Neural cell (in vitro differentiated cells): ENCODE results near the gene SRGAP3. TPM values are rescaled to one million over a fixed set of nuclear protein-coding genes. Genes with fewer than 3 reads are reported as not detected.

Source experiments
- H2AFZ ChIP-seq: fragments of 200-600, 300-800 bp; sonication (generic), shearing (Covaris generic); 2 replicates; pipeline ENCODE4 v1.6.0; 2014; ENCODE audit warnings: low read depth, mild to moderate bottlenecking, antibody characterized with exemption, low read length, moderate library complexity
- H3F3A ChIP-seq: fragments of 200-600 bp; shearing (Covaris generic); 2 replicates; pipeline ENCODE4 v1.6.1; 2016; ENCODE audit warnings: mild to moderate bottlenecking, moderate library complexity, mixed read lengths, antibody characterized with exemption, low read length; ENCODE audit not compliant: insufficient read depth, poor library complexity, severe bottlenecking
- H3K27ac ChIP-seq: fragments of 200-600, 300-800 bp; sonication (generic), shearing (Covaris generic); 2 replicates; pipeline ENCODE4 v1.5.1; 2014; ENCODE audit warnings: mild to moderate bottlenecking, low read length, moderate library complexity
- H3K27me3 ChIP-seq: fragments of 300-800, 200-600 bp; sonication (generic), shearing (Covaris generic); 2 replicates; pipeline ENCODE4 v1.6.0; 2014; ENCODE audit warnings: mild to moderate bottlenecking, low read depth, low read length, moderate library complexity; ENCODE audit not compliant: insufficient read depth
- H3K36me3 ChIP-seq: fragments of 300-800, 200-600 bp; sonication (generic), shearing (Covaris generic); 2 replicates; pipeline ENCODE4 v1.5.1; 2014; ENCODE audit warnings: mild to moderate bottlenecking, antibody characterized with exemption, low read length, moderate library complexity; ENCODE audit not compliant: insufficient read depth
- H3K4me2 ChIP-seq: fragments of 300-800, 200-600 bp; sonication (generic), shearing (Covaris generic); 2 replicates; pipeline ENCODE4 v1.6.0; 2014; ENCODE audit warnings: mild to moderate bottlenecking, low read length
- H3K4me3 ChIP-seq: fragments of 300-800, 200-600 bp; sonication (generic), shearing (Covaris generic); 2 replicates; pipeline ENCODE4 v1.5.1; 2014; ENCODE audit warnings: mild to moderate bottlenecking, low read length, moderate library complexity
- H3K79me2 ChIP-seq: fragments of 200-600 bp; shearing (Covaris generic); replicated peaks from 2 replicates; pipeline ENCODE4 v1.6.0; 2014; ENCODE audit warnings: mild to moderate bottlenecking, low read length, moderate library complexity; ENCODE audit not compliant: insufficient read depth
- H3K9ac ChIP-seq: fragments of 300-800, 200-600 bp; sonication (generic), shearing (Covaris generic); 2 replicates; pipeline ENCODE4 v1.6.1; 2016; ENCODE audit warnings: mild to moderate bottlenecking, low read length, mixed read lengths
- H3K9me2 ChIP-seq: fragments of 200-600 bp; shearing (Covaris generic); 2 replicates; pipeline ENCODE4 v1.6.1; 2016; ENCODE audit warnings: mild to moderate bottlenecking, low read length, mixed read lengths; ENCODE audit not compliant: insufficient read depth
- H3K9me3 ChIP-seq: fragments of 200-600, 300-800 bp; sonication (generic), shearing (Covaris generic); 2 replicates; pipeline ENCODE4 v1.6.1; 2016; ENCODE audit warnings: mild to moderate bottlenecking, mixed run types, low read length, moderate library complexity, mixed read lengths
- H4K20me1 ChIP-seq: fragments of 200-600 bp; shearing (Covaris generic); 2 replicates; pipeline ENCODE4 v1.6.1; 2016; ENCODE audit warnings: mild to moderate bottlenecking, mixed run types; ENCODE audit not compliant: insufficient read depth
- CTCF ChIP-seq: fragments of 450-650 bp; IDR thresholded peaks from 2 replicates; pipeline ENCODE4 v1.5.1; 2014; ENCODE audit warnings: antibody characterized with exemption, mild to moderate bottlenecking, moderate library complexity; ENCODE audit not compliant: poor library complexity, severe bottlenecking
- EP300 ChIP-seq: fragments of 450-650 bp; conservative IDR thresholded peaks from 2 replicates; pipeline ENCODE4 v1.6.1; 2014; ENCODE audit warnings: antibody characterized with exemption, mild to moderate bottlenecking, moderate library complexity; ENCODE audit not compliant: poor library complexity, severe bottlenecking
- MXI1 ChIP-seq: fragments of 450-650 bp; conservative IDR thresholded peaks from 2 replicates; pipeline ENCODE4 v1.6.1; 2014; ENCODE audit warnings: antibody characterized with exemption, mild to moderate bottlenecking; ENCODE audit not compliant: poor library complexity, severe bottlenecking
- RAD21 ChIP-seq: fragments of 450-650 bp; conservative IDR thresholded peaks from 2 replicates; pipeline ENCODE4 v1.6.1; 2014; ENCODE audit warnings: antibody characterized with exemption, mild to moderate bottlenecking, moderate library complexity
- REST ChIP-seq: IDR thresholded peaks from 2 replicates; pipeline ENCODE4 v1.6.1; 2012; ENCODE audit warnings: borderline replicate concordance
- polyA plus RNA-seq: library from polyadenylated mRNA; depleted of rRNA; stranded (reverse); fragments of >200 nt; gene quantifications from 2 replicates; pipeline ENCODE4 v1.2.3, GENCODE V29; 2014

Gene SRGAP3
- polyA plus RNA-seq, 1 donor from 2014 or later = 31.5 TPM

GRCh38 chr3:9116336-9116735, 133.1 kb downstream of the SRGAP3 start:
- Histone ChIP-seq H3K9me3 (no peaks in the 10 kb centered on the region), H3K4me2 (no peak overlapping the region), H3K9me2 (no peaks in the 10 kb centered on the region), H3F3A (no peaks in the 10 kb centered on the region), H3K4me3 (no peak overlapping the region), H3K27me3 (no peaks in the 10 kb centered on the region), H3K36me3 (no peaks in the 10 kb centered on the region), H3K79me2 (no peaks in the 10 kb centered on the region), H3K27ac (no peak overlapping the region), H3K9ac (no peak overlapping the region), H2AFZ (no peak overlapping the region), H4K20me1 (no peaks in the 10 kb centered on the region)
- no peak for TF ChIP-seq REST

GRCh38 chr3:9115336-9115735, 134.1 kb downstream of the SRGAP3 start:
- Histone ChIP-seq H2AFZ (no peak overlapping the region), H3K9ac (no peak overlapping the region), H4K20me1 (no peaks in the 10 kb centered on the region), H3K9me3 (no peaks in the 10 kb centered on the region), H3K36me3 (no peaks in the 10 kb centered on the region), H3K27me3 (no peaks in the 10 kb centered on the region), H3K4me2 (no peak overlapping the region), H3F3A (no peaks in the 10 kb centered on the region), H3K9me2 (no peaks in the 10 kb centered on the region), H3K27ac (no peak overlapping the region), H3K79me2 (no peaks in the 10 kb centered on the region), H3K4me3 (no peak overlapping the region)
- TF ChIP-seq REST (no peak), CTCF (no peak), RAD21 (no peak), MXI1 (no peak), EP300 (no peak)
